GM12878 (cell line): ENCODE data around the gene CCL16.

Experiments used
- ATF2 ChIP-seq: IDR thresholded peaks from 2 replicates; pipeline ENCODE4 v1.6.1; 2012; ENCODE audit warnings: low read length, inconsistent platforms
- CEBPZ ChIP-seq: fragments of 150-350 bp; IDR thresholded peaks from 2 replicates; pipeline ENCODE4 v1.6.1; 2016; ENCODE audit warnings: low read depth, low read length
- CTCF ChIP-seq, 3 experiments: IDR thresholded peaks in 2 of 3; conservative IDR thresholded peaks in 1 of 3; 2 replicates each; pipeline ENCODE4 v1.5.1; 2011; ENCODE audit warnings: low read depth in 3 of 3, low read length in 3 of 3, mild to moderate bottlenecking in 3 of 3, control low read depth in 2 of 3, moderate library complexity in 2 of 3, inconsistent platforms in 1 of 3, mixed read lengths in 1 of 3; ENCODE audit not compliant: control insufficient read depth in 2 of 3, insufficient read depth in 1 of 3; ENCODE audit errors: extremely low read depth in 1 of 3
- EP300 ChIP-seq, 2 experiments: fragments of 150-350 bp in 1 of 2; IDR thresholded peaks; 2 replicates each; pipeline ENCODE4 v1.6.1; 2011 to 2012; ENCODE audit warnings: low read depth in 2 of 2, low read length in 2 of 2, borderline replicate concordance in 1 of 2, improper control_type of control experiment in 1 of 2, inconsistent platforms in 1 of 2; ENCODE audit not compliant: control insufficient read depth in 1 of 2
- EZH2 ChIP-seq: IDR thresholded peaks from 2 replicates; pipeline ENCODE4 v1.6.1; 2012; ENCODE audit warnings: low read depth, mild to moderate bottlenecking, control low read depth, inconsistent platforms, low read length, borderline replicate concordance; ENCODE audit not compliant: control insufficient read depth
- GABPA ChIP-seq: IDR thresholded peaks from 2 replicates; pipeline ENCODE4 v1.6.1; 2014; ENCODE audit warnings: antibody characterized with exemption, low read depth, mild to moderate bottlenecking, inconsistent platforms
- NBN ChIP-seq: fragments of 450-650 bp; IDR thresholded peaks from 2 replicates; pipeline ENCODE4 v1.6.1; 2016
- SMAD1 ChIP-seq: fragments of 450-650 bp; IDR thresholded peaks from 2 replicates; pipeline ENCODE4 v1.6.1; 2018; ENCODE audit warnings: mild to moderate bottlenecking, low read depth; ENCODE audit not compliant: partially characterized antibody
- SUZ12 ChIP-seq: fragments of 200-600 bp; sonication (generic); IDR thresholded peaks from one replicate; pipeline ENCODE4 v1.6.1; 2018; ENCODE audit warnings: antibody characterized with exemption, mild to moderate bottlenecking; ENCODE audit not compliant: unreplicated experiment
- USF1 ChIP-seq: IDR thresholded peaks from 2 replicates; pipeline ENCODE4 v1.6.1; 2011; ENCODE audit warnings: borderline replicate concordance, low read depth, mild to moderate bottlenecking, moderate library complexity, mixed read lengths, low read length; ENCODE audit not compliant: insufficient read depth; ENCODE audit errors: extremely low read length
- USF2 ChIP-seq: IDR thresholded peaks from 2 replicates; pipeline ENCODE4 v1.6.1; 2011; ENCODE audit warnings: low read depth, low read length, improper control_type of control experiment, borderline replicate concordance
- ZNF24 ChIP-seq: fragments of 450-650 bp; IDR thresholded peaks from 2 replicates; pipeline ENCODE4 v1.6.1; 2017; ENCODE audit warnings: antibody characterized with exemption, mild to moderate bottlenecking
- TF ChIP-seq, protein P1 (sequence below): fragments of 450-650 bp; IDR thresholded peaks from 2 replicates; pipeline ENCODE4 v1.6.1; 2017; ENCODE audit warnings: mild to moderate bottlenecking

DNA sequence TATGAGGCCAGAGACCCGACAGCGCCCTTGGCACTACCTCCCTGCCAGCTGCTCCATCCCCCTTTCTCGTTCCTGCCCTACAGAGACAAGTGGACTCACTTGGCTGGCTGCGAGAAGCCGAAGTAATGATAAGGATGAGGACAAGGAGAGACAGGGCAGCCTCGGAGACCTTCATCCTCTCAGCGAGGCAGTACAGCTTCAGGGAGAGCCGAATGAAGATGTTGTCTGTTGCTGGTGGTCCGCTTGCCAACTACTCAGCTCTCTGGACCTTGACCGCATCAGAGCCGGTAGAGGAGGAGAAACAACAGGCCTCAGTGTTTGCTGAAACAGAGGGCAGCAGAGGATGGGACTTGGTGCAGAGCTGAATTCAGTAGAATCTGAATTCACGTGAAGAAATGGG, at the start of gene CCL16:
- TF ChIP-seq GABPA (no peak), ZNF24 (no peak), CTCF (IDR thresholded peaks at IDR 0.05 in 2 of 3, conservative IDR thresholded peaks at IDR 0.05 in 1 of 3; ENCODE audit: control insufficient read depth in 2 of 3, extremely low read depth in 1 of 3, insufficient read depth in 1 of 3, low read depth in 3 of 3, low read length in 3 of 3) (no peak), SUZ12 (no peak), NBN (no peak), EZH2 (no peak), CEBPZ (no peak), USF2 (no peak), ATF2 (no peak), EP300 (IDR thresholded peaks at IDR 0.05; ENCODE audit: borderline replicate concordance in 1 of 2, control insufficient read depth in 1 of 2, low read depth in 2 of 2, low read length in 2 of 2) (no peak), SMAD1 (no peak), USF1 (no peak)
- TF ChIP-seq, protein P1, sequence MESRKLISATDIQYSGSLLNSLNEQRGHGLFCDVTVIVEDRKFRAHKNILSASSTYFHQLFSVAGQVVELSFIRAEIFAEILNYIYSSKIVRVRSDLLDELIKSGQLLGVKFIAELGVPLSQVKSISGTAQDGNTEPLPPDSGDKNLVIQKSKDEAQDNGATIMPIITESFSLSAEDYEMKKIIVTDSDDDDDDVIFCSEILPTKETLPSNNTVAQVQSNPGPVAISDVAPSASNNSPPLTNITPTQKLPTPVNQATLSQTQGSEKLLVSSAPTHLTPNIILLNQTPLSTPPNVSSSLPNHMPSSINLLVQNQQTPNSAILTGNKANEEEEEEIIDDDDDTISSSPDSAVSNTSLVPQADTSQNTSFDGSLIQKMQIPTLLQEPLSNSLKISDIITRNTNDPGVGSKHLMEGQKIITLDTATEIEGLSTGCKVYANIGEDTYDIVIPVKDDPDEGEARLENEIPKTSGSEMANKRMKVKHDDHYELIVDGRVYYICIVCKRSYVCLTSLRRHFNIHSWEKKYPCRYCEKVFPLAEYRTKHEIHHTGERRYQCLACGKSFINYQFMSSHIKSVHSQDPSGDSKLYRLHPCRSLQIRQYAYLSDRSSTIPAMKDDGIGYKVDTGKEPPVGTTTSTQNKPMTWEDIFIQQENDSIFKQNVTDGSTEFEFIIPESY: no peak
